HAP-1 (cell line): ENCODE results near the gene MYLK.
"Not testable (repeated sequence)": the region's sequence is repeated elsewhere in the genome, so short reads cannot be mapped to it uniquely, and the experiment has no call there.

Source experiments
- DNase-seq, 2 experiments: peaks; one replicate each; pipeline ENCODE4 v3.0.0-alpha.2; 2016 to 2020; ENCODE audit warnings: low spot score in 2 of 2
- H3K27me3 ChIP-seq: fragments of 250-450 bp; sonication (Bioruptor Pico); 2 replicates; pipeline ENCODE4 v1.5.1; 2020; ENCODE audit warnings: low read depth, mild to moderate bottlenecking, moderate library complexity
- H3K36me3 ChIP-seq: fragments of 250-450 bp; sonication (Bioruptor Pico); replicated peaks from 2 replicates; pipeline ENCODE4 v1.5.1; 2020; ENCODE audit warnings: mild to moderate bottlenecking
- H3K4me1 ChIP-seq: fragments of 250-450 bp; sonication (Bioruptor Pico); 2 replicates; pipeline ENCODE4 v1.5.1; 2020; ENCODE audit warnings: mild to moderate bottlenecking
- H3K4me3 ChIP-seq: fragments of 250-450 bp; sonication (Bioruptor Pico); 2 replicates; pipeline ENCODE4 v1.5.1; 2020; ENCODE audit warnings: mild to moderate bottlenecking, moderate library complexity
- H3K9me3 ChIP-seq: fragments of 250-450 bp; sonication (Bioruptor Pico); 2 replicates; pipeline ENCODE4 v1.5.1; 2020; ENCODE audit warnings: mild to moderate bottlenecking, moderate library complexity
- in situ Hi-C: fragments of 300-500 bp; cut with MboI; formaldehyde crosslinking; loops from 3 replicates; pipeline ENCODE4 v1.14.3; 2020; ENCODE audit warnings: low sequenced_read_pairs, inconsistent platforms, mixed read lengths

MYLK gene

GRCh38 chr3:123890991-123891390, 6.9 kb upstream of the MYLK start:
- H3K9me3 ChIP-seq, in situ Hi-C loops, H3K4me3 ChIP-seq, H3K36me3 ChIP-seq, H3K4me1 ChIP-seq, H3K27me3 ChIP-seq: not testable (repeated sequence)
- DNase-seq: peak in 1 of 2 experiments; percentile 64

GRCh38 chr3:123890162-123890561, 6.0 kb upstream of the MYLK start:
- DNase-seq, H3K4me3 ChIP-seq, H3K9me3 ChIP-seq, H3K36me3 ChIP-seq, H3K27me3 ChIP-seq, H3K4me1 ChIP-seq, in situ Hi-C loops: not testable (repeated sequence)

- Histone ChIP-seq H3K27me3 (no peaks in the 10 kb centered on the region), H3K4me3 (no peak overlapping the region), H3K9me3 (no peaks in the 10 kb centered on the region; the same call in 1 of the 2 replicates), H3K36me3 (no peaks in the 10 kb centered on the region), H3K4me1 (no peaks in the 10 kb centered on the region)
- in situ Hi-C loops: no loop called here
- DNase-seq: no peak
Measured at GRCh38 chr3:123884993-123885392, 861 bp upstream of the MYLK start.

GRCh38 chr3:123883701-123884202, 380 bp downstream of the MYLK start:
- no peaks in the 10 kb centered on the region; the same call in 1 of the 2 replicates for H3K9me3 ChIP-seq
- DNase-seq: peak; percentile 37 to 63
- in situ Hi-C loops: no loop called here
- H3K4me3 ChIP-seq: peak overlapping the region; percentile 53
- H3K4me1 ChIP-seq: no peaks in the 10 kb centered on the region
- H3K27me3 ChIP-seq: no peaks in the 10 kb centered on the region
- H3K36me3 ChIP-seq: no peaks in the 10 kb centered on the region

- peak overlapping the region; percentile 53 for H3K4me3 ChIP-seq
- H3K4me1 ChIP-seq: no peaks in the 10 kb centered on the region
- no peak for DNase-seq
- in situ Hi-C loops: no loop called here
- H3K27me3 ChIP-seq: no peaks in the 10 kb centered on the region
- H3K9me3 ChIP-seq: no peaks in the 10 kb centered on the region; the same call in 1 of the 2 replicates
- H3K36me3 ChIP-seq: no peaks in the 10 kb centered on the region
Measured at GRCh38 chr3:123883111-123883510, 1.0 kb downstream of the MYLK start.

- no peaks in the 10 kb centered on the region for H3K4me1 ChIP-seq
- no peak overlapping the region for H3K4me3 ChIP-seq
- H3K27me3 ChIP-seq: no peaks in the 10 kb centered on the region
- in situ Hi-C loops: no loop called here
- DNase-seq: no peak
- H3K36me3 ChIP-seq: no peaks in the 10 kb centered on the region
- no peaks in the 10 kb centered on the region for H3K9me3 ChIP-seq
Measured at GRCh38 chr3:123881771-123882170, 2.4 kb downstream of the MYLK start.

- no peaks in the 10 kb centered on the region for H3K4me1 ChIP-seq
- H3K36me3 ChIP-seq: no peaks in the 10 kb centered on the region
- no peaks in the 10 kb centered on the region for H3K9me3 ChIP-seq
- in situ Hi-C loops: no loop called here
- peak; percentile 25 to 59 for DNase-seq
- no peaks in the 10 kb centered on the region for H3K27me3 ChIP-seq
- H3K4me3 ChIP-seq: no peak overlapping the region
Measured at GRCh38 chr3:123880998-123881561, 3.1 kb downstream of the MYLK start.

- no peak overlapping the region for H3K4me3 ChIP-seq
- no peak for DNase-seq
- no peaks in the 10 kb centered on the region for H3K9me3 ChIP-seq
- peaks cover 2% of the 10 kb centered on the region for H3K4me1 ChIP-seq
- in situ Hi-C loops: no loop called here
- H3K36me3 ChIP-seq: no peaks in the 10 kb centered on the region
- no peaks in the 10 kb centered on the region for H3K27me3 ChIP-seq
Measured at GRCh38 chr3:123878807-123879206, 5.3 kb downstream of the MYLK start.

- H3K4me1 ChIP-seq: peaks cover 3% of the 10 kb centered on the region
Measured at GRCh38 chr3:123877965-123878364, 6.2 kb downstream of the MYLK start.

GRCh38 chr3:123877466-123877865, 6.7 kb downstream of the MYLK start:
- no peaks in the 10 kb centered on the region for H3K9me3 ChIP-seq
- no peaks in the 10 kb centered on the region for H3K27me3 ChIP-seq
- in situ Hi-C loops: no loop called here
- DNase-seq: no peak
- no peak overlapping the region for H3K4me3 ChIP-seq
- peaks cover 7% of the 10 kb centered on the region for H3K4me1 ChIP-seq
- no peaks in the 10 kb centered on the region for H3K36me3 ChIP-seq

More at GRCh38 chr3:123877965-123878364, 6.2 kb downstream of the MYLK start:
- in situ Hi-C loops: no loop called here
- Histone ChIP-seq H3K27me3 (no peaks in the 10 kb centered on the region), H3K4me3 (no peak overlapping the region), H3K36me3 (no peaks in the 10 kb centered on the region), H3K9me3 (no peaks in the 10 kb centered on the region)
- DNase-seq: no peak

- in situ Hi-C loops: no loop called here
- Histone ChIP-seq H3K9me3 (no peaks in the 10 kb centered on the region), H3K4me3 (no peak overlapping the region), H3K4me1 (peaks cover 12% of the 10 kb centered on the region), H3K36me3 (no peaks in the 10 kb centered on the region), H3K27me3 (no peaks in the 10 kb centered on the region)
- DNase-seq: no peak
Measured at GRCh38 chr3:123876858-123877257, 7.3 kb downstream of the MYLK start.

- Histone ChIP-seq H3K9me3 (no peaks in the 10 kb centered on the region), H3K4me1 (peaks cover 30% of the 10 kb centered on the region), H3K36me3 (no peaks in the 10 kb centered on the region), H3K4me3 (no peak overlapping the region), H3K27me3 (no peaks in the 10 kb centered on the region)
- in situ Hi-C loops: no loop called here
- DNase-seq: no peak
Measured at GRCh38 chr3:123872621-123873020, 11.5 kb downstream of the MYLK start.

GRCh38 chr3:123871946-123872345, 12.2 kb downstream of the MYLK start:
- Histone ChIP-seq H3K4me3 (no peak overlapping the region), H3K4me1 (peaks cover 30% of the 10 kb centered on the region), H3K9me3 (no peaks in the 10 kb centered on the region), H3K36me3 (no peaks in the 10 kb centered on the region), H3K27me3 (no peaks in the 10 kb centered on the region)
- in situ Hi-C loops: no loop called here
- DNase-seq: peak; percentile 81 to 97

- in situ Hi-C loops: no loop called here
- no peak for DNase-seq
Measured at GRCh38 chr3:123870033-123870432, 14.1 kb downstream of the MYLK start.

GRCh38 chr3:123869165-123869564, 15.0 kb downstream of the MYLK start:
- Histone ChIP-seq H3K4me3 (no peak overlapping the region), H3K27me3 (no peaks in the 10 kb centered on the region), H3K36me3 (no peaks in the 10 kb centered on the region), H3K9me3 (no peaks in the 10 kb centered on the region), H3K4me1 (peaks cover 30% of the 10 kb centered on the region)
- in situ Hi-C loops: no loop called here
- peak; percentile 38 to 55 for DNase-seq

More at GRCh38 chr3:123870033-123870432, 14.1 kb downstream of the MYLK start:
- Histone ChIP-seq H3K36me3 (no peaks in the 10 kb centered on the region), H3K4me3 (no peak overlapping the region), H3K27me3 (no peaks in the 10 kb centered on the region), H3K9me3 (no peaks in the 10 kb centered on the region), H3K4me1 (peaks cover 30% of the 10 kb centered on the region)
